ENCODE measurements around the gene RIMS4.

GRCh38 chr20:44719841-44720240 is 90.5 kb downstream of the RIMS4 start:
- no peak for TF ChIP-seq CTCF (IDR thresholded peaks at IDR 0.05; ENCODE audit: low read length)
- TF ChIP-seq EZH2 (IDR thresholded peaks at IDR 0.05; ENCODE audit: borderline replicate concordance, low read length) = no peak

All from OCI-LY1 (cell line).